ENCODE results near the gene PKIG.
"Not testable (repeated sequence)": the region's sequence is repeated elsewhere in the genome, so short reads cannot be mapped to it uniquely, and the experiment has no call there.

The PKIG gene

GRCh38 chr20:44642203-44643153, 60.1 kb downstream of the PKIG start:
- peak in 1 of 3 experiments; percentile 11 for DNase-seq (ENCODE audit: low read depth in 3 of 3)

GRCh38 chr20:44643154-44643519, 60.8 kb downstream of the PKIG start:
- DNase-seq (ENCODE audit: low read depth in 3 of 3) = no peak

- peak in 1 of 3 experiments; percentile 22 for DNase-seq (ENCODE audit: low read depth in 3 of 3)
Measured at GRCh38 chr20:44643596-44644229, 61.3 kb downstream of the PKIG start.

- no peak for DNase-seq (ENCODE audit: low read depth in 3 of 3)
Measured at GRCh38 chr20:44644230-44644617, 61.8 kb downstream of the PKIG start.

GRCh38 chr20:44644667-44645131, 62.3 kb downstream of the PKIG start:
- peak in 1 of 3 experiments; percentile 14 for DNase-seq (ENCODE audit: low read depth in 3 of 3)

DNA sequence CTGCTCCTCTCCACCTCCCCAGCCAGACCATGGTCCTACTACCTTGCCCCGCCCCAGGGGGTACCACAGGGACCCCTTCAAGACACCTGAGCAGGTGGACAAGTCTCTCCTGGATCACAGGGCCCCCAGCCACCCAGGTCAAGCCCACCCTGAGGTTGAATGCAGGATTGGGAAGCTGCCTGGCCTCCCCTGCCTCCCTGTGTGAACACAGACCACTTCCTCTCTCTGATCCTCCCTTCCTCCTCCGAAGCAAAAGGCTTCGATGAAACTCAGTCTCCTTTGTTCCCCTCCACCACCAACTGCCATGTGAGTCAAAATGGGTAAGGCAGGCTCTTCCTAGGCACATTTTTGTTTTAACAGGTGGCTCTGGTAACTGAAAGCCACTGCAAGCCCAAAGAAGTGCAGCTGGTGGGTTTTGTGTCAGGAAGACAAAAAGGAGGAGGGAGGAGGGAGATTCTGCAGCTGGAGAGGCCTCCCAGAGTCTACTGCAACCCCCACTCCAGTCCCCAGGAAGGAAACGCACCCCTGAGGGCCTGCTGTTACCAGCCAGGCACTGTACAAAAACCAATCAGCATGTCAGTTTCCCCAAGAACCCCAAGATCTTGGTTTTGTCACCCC, 63.8 kb downstream of the PKIG start:
- DNase-seq (ENCODE audit: low read depth in 3 of 3) = no peak

DNA sequence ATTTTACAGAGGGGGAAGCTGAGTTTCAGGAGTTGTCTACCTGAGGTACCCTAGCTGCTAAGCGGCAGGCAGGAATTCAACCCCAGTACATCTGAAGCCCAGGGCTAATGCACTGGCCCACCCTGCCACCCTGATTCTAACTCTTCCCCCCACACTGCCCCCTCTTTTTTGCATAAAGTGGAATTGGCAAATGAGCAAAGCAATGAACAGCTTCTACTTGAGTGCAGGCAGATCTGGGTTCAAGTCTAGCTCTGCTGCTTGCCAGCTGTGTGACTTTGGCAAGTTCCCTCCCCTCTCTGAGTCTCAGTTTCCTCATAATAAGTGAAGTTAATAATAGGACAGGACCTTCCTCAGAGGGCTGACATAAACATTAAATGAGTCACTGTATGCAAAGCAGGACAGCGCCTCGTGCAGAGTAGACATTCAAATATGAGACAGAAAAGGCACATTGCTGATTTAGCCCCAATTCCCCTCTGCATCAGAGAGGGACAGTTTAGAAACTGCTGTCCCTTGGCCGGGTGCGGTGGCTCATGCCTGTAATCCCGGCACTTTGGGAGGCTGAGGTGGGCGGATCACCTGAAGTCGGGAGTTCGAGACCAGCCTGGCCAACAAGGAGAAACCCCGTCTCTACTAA, 64.4 kb downstream of the PKIG start:
- no peak for DNase-seq (ENCODE audit: low read depth in 3 of 3)

- no peak for DNase-seq (ENCODE audit: low read depth in 3 of 3)
Measured at GRCh38 chr20:44648068-44648467, 65.7 kb downstream of the PKIG start.

GRCh38 chr20:44648579-44648978, 66.2 kb downstream of the PKIG start:
- DNase-seq (ENCODE audit: low read depth in 3 of 3) = no peak

GRCh38 chr20:44649126-44649525, 66.7 kb downstream of the PKIG start:
- DNase-seq (ENCODE audit: low read depth in 3 of 3) = no peak

GRCh38 chr20:44649976-44650375, 67.6 kb downstream of the PKIG start:
- DNase-seq (ENCODE audit: low read depth in 3 of 3) = no peak

- peak in 1 of 3 experiments; percentile 35 for DNase-seq (ENCODE audit: low read depth in 3 of 3)
Measured at GRCh38 chr20:44650771-44651433, 68.5 kb downstream of the PKIG start.

DNA sequence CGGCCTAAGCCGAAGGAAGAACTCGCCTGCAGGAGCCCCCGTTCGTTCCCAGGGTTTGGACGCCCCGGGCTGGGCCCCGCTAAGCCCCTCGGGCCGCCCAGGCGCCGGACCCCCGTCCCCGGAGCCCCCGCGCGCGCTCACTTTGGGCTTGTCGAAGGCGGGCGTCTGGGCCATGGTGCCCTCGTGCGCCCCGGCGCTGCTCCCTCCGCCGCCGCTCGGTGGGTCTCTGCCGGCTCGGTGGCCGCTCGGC, 69.0 kb downstream of the PKIG start:
- no peak for DNase-seq (ENCODE audit: low read depth in 3 of 3)

GRCh38 chr20:44651684-44652423, 69.5 kb downstream of the PKIG start, which contains the start of gene ADA:
TSS of gene ADA (minus strand) at chr20:44651699. CDS start at chr20:44651607, 92 bp downstream.
- DNase-seq (ENCODE audit: low read depth in 3 of 3) = peak in 1 of 3 experiments; percentile 43

DNA sequence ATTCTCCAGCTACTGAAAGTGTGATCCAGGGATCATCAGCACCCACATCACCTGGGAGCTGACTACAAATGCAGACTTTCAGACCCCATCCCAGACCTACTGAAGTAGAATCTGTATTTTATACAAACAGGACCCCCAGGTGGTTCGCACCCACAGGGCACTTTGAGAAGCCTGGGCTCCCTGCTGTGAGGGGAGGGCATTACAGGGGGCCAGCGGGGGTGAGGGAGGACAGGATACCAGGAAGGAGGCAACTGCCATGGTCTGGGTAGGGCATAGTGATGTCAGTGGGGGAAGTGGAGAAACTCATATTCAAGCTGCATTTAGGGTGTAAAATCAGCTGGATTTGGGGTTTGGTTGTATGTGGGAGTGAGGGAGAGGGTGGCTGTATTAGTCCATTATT, 71.2 kb downstream of the PKIG start:
- no peak for DNase-seq (ENCODE audit: low read depth in 3 of 3)

DNA sequence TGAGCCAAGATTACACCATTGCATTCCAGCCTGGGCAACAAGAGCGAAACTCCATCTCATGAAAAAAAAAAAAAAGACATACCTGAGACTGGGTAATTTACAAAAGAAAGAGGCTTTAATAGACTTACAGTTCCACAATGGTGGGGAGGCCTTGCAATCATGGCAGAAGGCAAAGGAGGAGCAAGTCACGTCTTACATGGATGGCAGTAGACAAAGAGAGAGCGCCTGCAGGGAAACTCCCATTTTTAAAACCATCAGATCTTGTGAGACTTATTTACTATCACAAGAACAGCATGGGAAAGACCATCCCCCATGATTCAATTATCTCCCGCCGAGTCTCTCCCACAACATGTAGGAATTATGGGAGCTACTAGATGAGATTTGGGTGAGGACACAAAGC, 71.8 kb downstream of the PKIG start:
- not testable (repeated sequence) for DNase-seq (ENCODE audit: low read depth in 3 of 3)

DNA sequence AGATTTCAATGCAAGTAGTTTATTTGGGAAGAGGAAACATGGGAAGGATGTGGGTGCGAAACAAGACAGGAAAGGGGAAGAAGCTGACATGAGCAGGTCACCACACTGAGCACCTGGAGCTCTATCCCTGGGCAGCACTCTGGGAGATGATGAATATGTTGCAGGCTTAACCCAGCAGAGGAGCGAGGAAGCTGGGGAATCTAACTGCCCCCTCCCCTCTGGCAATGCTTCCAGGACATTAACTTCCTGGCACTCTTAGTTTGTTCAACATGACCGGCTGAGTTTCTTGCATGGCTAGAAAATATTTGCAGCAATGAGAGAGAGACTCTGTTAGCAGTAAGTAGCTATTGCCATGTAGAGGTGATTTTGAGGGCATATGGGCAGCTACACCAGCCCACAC, 74.1 kb downstream of the PKIG start:
- no peak for DNase-seq (ENCODE audit: low read depth in 3 of 3)

DNA sequence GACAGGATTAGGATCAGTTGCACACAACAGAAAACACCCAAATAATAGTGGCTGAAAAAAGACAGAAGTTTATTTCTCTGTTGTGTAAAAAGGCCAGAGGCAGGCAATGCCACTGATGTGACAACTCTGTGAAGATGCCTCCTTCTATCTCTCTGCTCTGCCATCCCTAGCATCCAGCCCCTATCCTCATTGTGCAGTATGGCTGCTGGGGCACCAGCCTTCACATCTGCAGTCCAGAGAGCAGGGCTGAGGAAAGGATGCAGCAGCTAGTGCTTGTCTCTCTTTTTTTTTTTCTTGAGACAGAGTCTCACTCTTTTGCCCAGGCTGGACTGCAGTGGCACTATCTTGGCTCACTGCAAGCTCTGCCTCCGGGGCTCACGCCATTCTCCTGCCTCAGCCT, 75.5 kb downstream of the PKIG start:
- DNase-seq (ENCODE audit: low read depth in 3 of 3) = no peak

- no peak for DNase-seq (ENCODE audit: low read depth in 3 of 3)
Measured at GRCh38 chr20:44658810-44659209, 76.4 kb downstream of the PKIG start.

- DNase-seq (ENCODE audit: low read depth in 3 of 3) = no peak
Measured at GRCh38 chr20:44659931-44660330, 77.6 kb downstream of the PKIG start.

- DNase-seq (ENCODE audit: low read depth in 3 of 3) = no peak
Measured at GRCh38 chr20:44660581-44660980, 78.2 kb downstream of the PKIG start.

All from stimulated activated CD4-positive, alpha-beta T cell treated with anti-CD3 and anti-CD28 coated beads, TNF-alpha, amount 100 ng/mL, for 24 hours (primary cell).